Astrocyte (in vitro differentiated cells and primary cell): ENCODE measurements around the gene SPSB1. TPM values are rescaled to one million over a fixed set of nuclear protein-coding genes. Genes with fewer than 3 reads are reported as not detected.
A peak's percentile ranks its signal among the peaks of the same experiment; 100 is the strongest.

Experiments used
- DNase-seq: peaks from one replicate; pipeline ENCODE4 v3.0.0-alpha.2; 2010; ENCODE audit warnings: low read depth
- FAIRE-seq: peaks from 2 replicates; lab custom pipeline; 2011; peaks lifted over from hg19 to GRCh38; lab: Jason Lieb, UNC
- H2AFZ ChIP-seq: 2 replicates; pipeline ENCODE4 v1.6.0; 2012; ENCODE audit warnings: low read depth, low read length, inconsistent platforms
- H3K27ac ChIP-seq: 2 replicates; pipeline ENCODE4 v1.5.1; 2011; ENCODE audit warnings: low read depth, low read length, inconsistent platforms
- H3K27me3 ChIP-seq: 2 replicates; pipeline ENCODE4 v1.6.0; 2011; ENCODE audit warnings: low read length, inconsistent platforms; ENCODE audit not compliant: insufficient read depth
- H3K36me3 ChIP-seq: 2 replicates; pipeline ENCODE4 v1.5.1; 2011; ENCODE audit warnings: low read length, inconsistent platforms; ENCODE audit not compliant: insufficient read depth
- H3K4me1 ChIP-seq: 2 replicates; pipeline ENCODE4 v1.5.1; 2011; ENCODE audit warnings: low read length, inconsistent platforms; ENCODE audit not compliant: insufficient read depth
- H3K4me2 ChIP-seq: 2 replicates; pipeline ENCODE4 v1.6.0; 2012; ENCODE audit warnings: low read length, inconsistent platforms
- H3K4me3 ChIP-seq: 2 replicates; pipeline ENCODE4 v1.5.1; 2011; ENCODE audit warnings: low read depth, mild to moderate bottlenecking, low read length, inconsistent platforms; ENCODE audit not compliant: insufficient read depth
- H3K79me2 ChIP-seq: 2 replicates; pipeline ENCODE4 v1.6.0; 2012; ENCODE audit warnings: mild to moderate bottlenecking, low read length, inconsistent platforms; ENCODE audit not compliant: insufficient read depth
- H3K9ac ChIP-seq: 2 replicates; pipeline ENCODE4 v1.6.0; 2012; ENCODE audit warnings: mild to moderate bottlenecking, low read length, inconsistent platforms
- H3K9me3 ChIP-seq: 2 replicates; pipeline ENCODE4 v1.5.1; 2012; ENCODE audit warnings: low read depth, mild to moderate bottlenecking, low read length, inconsistent platforms; ENCODE audit not compliant: insufficient read depth
- H4K20me1 ChIP-seq: 2 replicates; pipeline ENCODE4 v1.6.0; 2012; ENCODE audit warnings: low read length, inconsistent platforms; ENCODE audit not compliant: insufficient read depth
- H3K27ac Mint-ChIP-seq: one replicate; pipeline ENCODE4 v1.8.0; 2021; ENCODE audit warnings: mild to moderate bottlenecking, mixed read lengths; ENCODE audit not compliant: unreplicated experiment
- H3K27me3 Mint-ChIP-seq: one replicate; pipeline ENCODE4 v1.8.0; 2021; ENCODE audit warnings: low read depth, mixed read lengths; ENCODE audit not compliant: unreplicated experiment
- H3K36me3 Mint-ChIP-seq: one replicate; pipeline ENCODE4 v1.8.0; 2021; ENCODE audit warnings: low read depth, mixed read lengths; ENCODE audit not compliant: unreplicated experiment
- H3K4me1 Mint-ChIP-seq: one replicate; pipeline ENCODE4 v1.8.0; 2021; ENCODE audit warnings: low read depth, mixed read lengths; ENCODE audit not compliant: unreplicated experiment
- H3K4me3 Mint-ChIP-seq: one replicate; pipeline ENCODE4 v1.8.0; 2021; ENCODE audit warnings: mild to moderate bottlenecking, moderate library complexity, mixed read lengths; ENCODE audit not compliant: unreplicated experiment
- H3K9me3 Mint-ChIP-seq: one replicate; pipeline ENCODE4 v1.8.0; 2021; ENCODE audit warnings: mild to moderate bottlenecking, mixed read lengths; ENCODE audit not compliant: unreplicated experiment
- CTCF ChIP-seq: IDR thresholded peaks from 2 replicates; pipeline ENCODE4 v1.5.1; 2011; ENCODE audit warnings: low read depth, mild to moderate bottlenecking, inconsistent platforms, low read length, moderate library complexity; ENCODE audit not compliant: insufficient read depth
- EZH2 ChIP-seq: IDR thresholded peaks from 2 replicates; pipeline ENCODE4 v1.6.1; 2012; ENCODE audit warnings: mild to moderate bottlenecking, low read length, inconsistent platforms; ENCODE audit not compliant: insufficient read depth
- total RNA-seq: library from RNA; stranded (reverse); gene quantifications from 2 replicates; pipeline ENCODE4 v1.2.1, GENCODE V29; 2021

SPSB1 gene
- total RNA-seq, 1 donor from 2014 or later = 53.5 TPM

- H3K4me3 ChIP-seq = no peak overlapping the region
- peaks cover 27% of the 10 kb centered on the region for H3K79me2 ChIP-seq
- FAIRE-seq (no peak), DNase-seq (no peak)
- H3K9me3 Mint-ChIP-seq = no peaks in the 10 kb centered on the region
- no peak overlapping the region for H3K9ac ChIP-seq
- H3K4me2 ChIP-seq = no peak overlapping the region
- H3K9me3 ChIP-seq = no peaks in the 10 kb centered on the region
- peaks cover 26% of the 10 kb centered on the region for H3K4me1 Mint-ChIP-seq
- peaks cover 9% of the 10 kb centered on the region for H3K27me3 Mint-ChIP-seq
- peaks cover 29% of the 10 kb centered on the region for H3K4me1 ChIP-seq
- no peak for TF ChIP-seq EZH2
- TF ChIP-seq CTCF = no peak
- peaks cover 8% of the 10 kb centered on the region for H3K36me3 Mint-ChIP-seq
- no peak overlapping the region for H2AFZ ChIP-seq
- H3K4me3 Mint-ChIP-seq = no peak overlapping the region
- no peaks in the 10 kb centered on the region for H3K36me3 ChIP-seq
- no peaks in the 10 kb centered on the region for H3K27me3 ChIP-seq
- peaks cover 35% of the 10 kb centered on the region for H4K20me1 ChIP-seq
- no peak overlapping the region for H3K27ac Mint-ChIP-seq
- no peak overlapping the region for H3K27ac ChIP-seq
These were observed 41.2 kb upstream of the SPSB1 start for GRCh38 chr1:9251501-9251900.

GRCh38 chr1:9253004-9253403 is 39.7 kb upstream of the SPSB1 start:
- Histone ChIP-seq H3K9ac (no peak overlapping the region), H3K79me2 (peaks cover 34% of the 10 kb centered on the region), H3K27me3 (no peaks in the 10 kb centered on the region), H2AFZ (no peak overlapping the region), H3K9me3 (peaks cover 2% of the 10 kb centered on the region), H3K4me2 (peak overlapping the region; percentile 40), H3K4me1 (peaks cover 29% of the 10 kb centered on the region), H3K4me3 (no peak overlapping the region), H4K20me1 (peaks cover 36% of the 10 kb centered on the region), H3K36me3 (no peaks in the 10 kb centered on the region), H3K27ac (no peak overlapping the region)
- H3K36me3 Mint-ChIP-seq = peaks cover 9% of the 10 kb centered on the region
- no peaks in the 10 kb centered on the region for H3K9me3 Mint-ChIP-seq
- DNase-seq (no peak), FAIRE-seq (no peak)
- peaks cover 29% of the 10 kb centered on the region for H3K4me1 Mint-ChIP-seq
- TF ChIP-seq CTCF (no peak), EZH2 (no peak)
- peak overlapping the region; percentile 75 for H3K27ac Mint-ChIP-seq
- peak overlapping the region; percentile 40 for H3K4me3 Mint-ChIP-seq
- H3K27me3 Mint-ChIP-seq = peaks cover 3% of the 10 kb centered on the region

GRCh38 chr1:9253453-9254105 is 39.1 kb upstream of the SPSB1 start:
- Mint-ChIP-seq H3K36me3 (peaks cover 9% of the 10 kb centered on the region), H3K4me1 (peaks cover 29% of the 10 kb centered on the region), H3K27ac (peak overlapping the region; percentile 75), H3K9me3 (no peaks in the 10 kb centered on the region), H3K4me3 (no peak overlapping the region), H3K27me3 (peaks cover 3% of the 10 kb centered on the region)
- DNase-seq (no peak), FAIRE-seq (peak; percentile 17)
- H3K9ac ChIP-seq = no peak overlapping the region
- peaks cover 42% of the 10 kb centered on the region for H4K20me1 ChIP-seq
- H3K27me3 ChIP-seq = no peaks in the 10 kb centered on the region
- no peak for TF ChIP-seq EZH2
- H3K4me2 ChIP-seq = peak overlapping the region; percentile 40
- no peak overlapping the region for H3K4me3 ChIP-seq
- H3K79me2 ChIP-seq = peaks cover 40% of the 10 kb centered on the region
- no peak overlapping the region for H3K27ac ChIP-seq
- H3K4me1 ChIP-seq = peaks cover 29% of the 10 kb centered on the region
- no peaks in the 10 kb centered on the region for H3K36me3 ChIP-seq
- no peak overlapping the region for H2AFZ ChIP-seq
- peaks cover 7% of the 10 kb centered on the region for H3K9me3 ChIP-seq
